K562 (cell line): ENCODE results near the gene NRM. TPM values are rescaled to one million over a fixed set of nuclear protein-coding genes. Genes with fewer than 3 reads are reported as not detected.

Experiments used
- HEY1 ChIP-seq: fragments of 250-450 bp; sonication (Bioruptor Pico); IDR thresholded peaks from 2 replicates; pipeline ENCODE4 v1.5.0; 2020; ENCODE audit warnings: mild to moderate bottlenecking, moderate library complexity, borderline replicate concordance
- SIN3A ChIP-seq, 2 experiments: fragments of 150-350 bp in 1 of 2; IDR thresholded peaks; 2 replicates each; pipeline ENCODE4 v1.6.1; 2011 to 2016; ENCODE audit warnings: borderline replicate concordance in 2 of 2, low read depth in 2 of 2, low read length in 2 of 2, mild to moderate bottlenecking in 2 of 2, moderate library complexity in 2 of 2; ENCODE audit not compliant: control insufficient read depth in 1 of 2
- polyA plus RNA-seq, 8 experiments: library from polyadenylated mRNA; depleted of rRNA in 4 of 8; stranded (reverse) in 5 of 8; unstranded in 3 of 8; fragments of >200 nt; fragmentation: Nextera tagmentation in 2 of 8; fragmentation: Illumina TruSeq in 1 of 8; extraction: Ambion mirVana in 2 of 8; extraction: Trizol in 1 of 8; gene quantifications; 2 replicates each; pipeline versions ENCODE4 v1.2.1 to v1.2.3, GENCODE V29; 2011 to 2014; ENCODE audit warnings: inconsistent platforms in 1 of 8, missing spikeins in 1 of 8
- total RNA-seq, 7 experiments: library from RNA; depleted of rRNA in 6 of 7; stranded (reverse); fragments of >200 nt in 6 of 7; fragmentation: Illumina TruSeq in 2 of 7; extraction: Trizol in 2 of 7; gene quantifications; 2 replicates each; pipeline versions ENCODE4 v1.2.1 to v1.2.3, GENCODE V29; 2011 to 2021; ENCODE audit warnings: low replicate concordance in 1 of 7
- TF ChIP-seq, protein P1 (sequence below): fragments of 450-650 bp; IDR thresholded peaks from 2 replicates; pipeline ENCODE4 v1.6.1; 2016; ENCODE audit warnings: mild to moderate bottlenecking, moderate library complexity
- TF ChIP-seq, protein P2 (sequence below): fragments of 250-450 bp; sonication (Bioruptor Pico); IDR thresholded peaks from 2 replicates; pipeline ENCODE4 v1.5.0; 2021; ENCODE audit warnings: mild to moderate bottlenecking, borderline replicate concordance
- TF ChIP-seq, protein P3 (sequence below): IDR thresholded peaks from 2 replicates; pipeline ENCODE4 v1.6.1; 2016; ENCODE audit warnings: missing genetic modification characterization, missing compliant biosample characterization

The NRM gene
- total and polyA plus RNA-seq, 9 of the 15 experiments (the other 6 are each of a cell fraction or from before 2014, with no cell fraction given) = 9.7 to 58.2 (median 18.1) TPM

DNA sequence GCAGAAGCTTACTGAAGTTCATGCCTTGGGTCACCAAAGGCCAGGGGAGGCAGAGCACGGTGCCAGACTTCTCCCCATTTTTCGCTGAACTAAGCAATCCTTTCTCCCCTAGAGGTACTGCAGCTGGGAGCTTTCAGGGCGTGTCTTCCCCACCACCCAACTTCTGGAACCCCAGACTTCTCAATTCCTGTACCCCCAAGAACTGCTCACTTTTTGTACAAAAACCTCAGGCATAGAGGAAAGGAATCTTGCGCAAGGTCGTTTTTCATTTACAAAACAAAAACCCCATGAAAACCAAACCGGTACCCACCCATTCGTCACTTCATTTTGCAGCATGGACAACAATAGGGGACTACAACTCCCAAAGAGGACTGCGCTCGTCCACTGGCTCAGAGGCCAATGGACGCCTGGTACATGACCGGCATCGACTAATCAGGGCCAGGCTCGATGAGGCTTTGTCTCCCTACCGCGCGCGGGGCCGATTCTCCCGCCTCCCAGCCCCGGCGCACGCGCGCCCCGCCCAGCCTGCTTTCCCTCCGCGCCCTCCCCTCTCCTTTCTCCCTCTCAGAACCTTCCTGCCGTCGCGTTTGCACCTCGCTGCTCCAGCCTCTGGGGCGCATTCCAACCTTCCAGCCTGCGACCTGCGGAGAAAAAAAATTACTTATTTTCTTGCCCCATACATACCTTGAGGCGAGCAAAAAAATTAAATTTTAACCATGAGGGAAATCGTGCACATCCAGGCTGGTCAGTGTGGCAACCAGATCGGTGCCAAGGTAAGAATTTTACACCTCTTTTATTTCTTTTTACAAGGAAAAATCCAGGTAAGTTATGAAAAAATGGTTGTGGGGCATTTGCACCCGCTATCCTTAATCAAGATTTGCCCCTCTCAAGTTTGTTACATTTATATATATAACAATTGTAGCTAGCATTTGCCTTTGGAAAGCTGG lies 29.3 kb upstream of the NRM start, which contains the start of gene TUBB (continued):
- TF ChIP-seq, protein P1, sequence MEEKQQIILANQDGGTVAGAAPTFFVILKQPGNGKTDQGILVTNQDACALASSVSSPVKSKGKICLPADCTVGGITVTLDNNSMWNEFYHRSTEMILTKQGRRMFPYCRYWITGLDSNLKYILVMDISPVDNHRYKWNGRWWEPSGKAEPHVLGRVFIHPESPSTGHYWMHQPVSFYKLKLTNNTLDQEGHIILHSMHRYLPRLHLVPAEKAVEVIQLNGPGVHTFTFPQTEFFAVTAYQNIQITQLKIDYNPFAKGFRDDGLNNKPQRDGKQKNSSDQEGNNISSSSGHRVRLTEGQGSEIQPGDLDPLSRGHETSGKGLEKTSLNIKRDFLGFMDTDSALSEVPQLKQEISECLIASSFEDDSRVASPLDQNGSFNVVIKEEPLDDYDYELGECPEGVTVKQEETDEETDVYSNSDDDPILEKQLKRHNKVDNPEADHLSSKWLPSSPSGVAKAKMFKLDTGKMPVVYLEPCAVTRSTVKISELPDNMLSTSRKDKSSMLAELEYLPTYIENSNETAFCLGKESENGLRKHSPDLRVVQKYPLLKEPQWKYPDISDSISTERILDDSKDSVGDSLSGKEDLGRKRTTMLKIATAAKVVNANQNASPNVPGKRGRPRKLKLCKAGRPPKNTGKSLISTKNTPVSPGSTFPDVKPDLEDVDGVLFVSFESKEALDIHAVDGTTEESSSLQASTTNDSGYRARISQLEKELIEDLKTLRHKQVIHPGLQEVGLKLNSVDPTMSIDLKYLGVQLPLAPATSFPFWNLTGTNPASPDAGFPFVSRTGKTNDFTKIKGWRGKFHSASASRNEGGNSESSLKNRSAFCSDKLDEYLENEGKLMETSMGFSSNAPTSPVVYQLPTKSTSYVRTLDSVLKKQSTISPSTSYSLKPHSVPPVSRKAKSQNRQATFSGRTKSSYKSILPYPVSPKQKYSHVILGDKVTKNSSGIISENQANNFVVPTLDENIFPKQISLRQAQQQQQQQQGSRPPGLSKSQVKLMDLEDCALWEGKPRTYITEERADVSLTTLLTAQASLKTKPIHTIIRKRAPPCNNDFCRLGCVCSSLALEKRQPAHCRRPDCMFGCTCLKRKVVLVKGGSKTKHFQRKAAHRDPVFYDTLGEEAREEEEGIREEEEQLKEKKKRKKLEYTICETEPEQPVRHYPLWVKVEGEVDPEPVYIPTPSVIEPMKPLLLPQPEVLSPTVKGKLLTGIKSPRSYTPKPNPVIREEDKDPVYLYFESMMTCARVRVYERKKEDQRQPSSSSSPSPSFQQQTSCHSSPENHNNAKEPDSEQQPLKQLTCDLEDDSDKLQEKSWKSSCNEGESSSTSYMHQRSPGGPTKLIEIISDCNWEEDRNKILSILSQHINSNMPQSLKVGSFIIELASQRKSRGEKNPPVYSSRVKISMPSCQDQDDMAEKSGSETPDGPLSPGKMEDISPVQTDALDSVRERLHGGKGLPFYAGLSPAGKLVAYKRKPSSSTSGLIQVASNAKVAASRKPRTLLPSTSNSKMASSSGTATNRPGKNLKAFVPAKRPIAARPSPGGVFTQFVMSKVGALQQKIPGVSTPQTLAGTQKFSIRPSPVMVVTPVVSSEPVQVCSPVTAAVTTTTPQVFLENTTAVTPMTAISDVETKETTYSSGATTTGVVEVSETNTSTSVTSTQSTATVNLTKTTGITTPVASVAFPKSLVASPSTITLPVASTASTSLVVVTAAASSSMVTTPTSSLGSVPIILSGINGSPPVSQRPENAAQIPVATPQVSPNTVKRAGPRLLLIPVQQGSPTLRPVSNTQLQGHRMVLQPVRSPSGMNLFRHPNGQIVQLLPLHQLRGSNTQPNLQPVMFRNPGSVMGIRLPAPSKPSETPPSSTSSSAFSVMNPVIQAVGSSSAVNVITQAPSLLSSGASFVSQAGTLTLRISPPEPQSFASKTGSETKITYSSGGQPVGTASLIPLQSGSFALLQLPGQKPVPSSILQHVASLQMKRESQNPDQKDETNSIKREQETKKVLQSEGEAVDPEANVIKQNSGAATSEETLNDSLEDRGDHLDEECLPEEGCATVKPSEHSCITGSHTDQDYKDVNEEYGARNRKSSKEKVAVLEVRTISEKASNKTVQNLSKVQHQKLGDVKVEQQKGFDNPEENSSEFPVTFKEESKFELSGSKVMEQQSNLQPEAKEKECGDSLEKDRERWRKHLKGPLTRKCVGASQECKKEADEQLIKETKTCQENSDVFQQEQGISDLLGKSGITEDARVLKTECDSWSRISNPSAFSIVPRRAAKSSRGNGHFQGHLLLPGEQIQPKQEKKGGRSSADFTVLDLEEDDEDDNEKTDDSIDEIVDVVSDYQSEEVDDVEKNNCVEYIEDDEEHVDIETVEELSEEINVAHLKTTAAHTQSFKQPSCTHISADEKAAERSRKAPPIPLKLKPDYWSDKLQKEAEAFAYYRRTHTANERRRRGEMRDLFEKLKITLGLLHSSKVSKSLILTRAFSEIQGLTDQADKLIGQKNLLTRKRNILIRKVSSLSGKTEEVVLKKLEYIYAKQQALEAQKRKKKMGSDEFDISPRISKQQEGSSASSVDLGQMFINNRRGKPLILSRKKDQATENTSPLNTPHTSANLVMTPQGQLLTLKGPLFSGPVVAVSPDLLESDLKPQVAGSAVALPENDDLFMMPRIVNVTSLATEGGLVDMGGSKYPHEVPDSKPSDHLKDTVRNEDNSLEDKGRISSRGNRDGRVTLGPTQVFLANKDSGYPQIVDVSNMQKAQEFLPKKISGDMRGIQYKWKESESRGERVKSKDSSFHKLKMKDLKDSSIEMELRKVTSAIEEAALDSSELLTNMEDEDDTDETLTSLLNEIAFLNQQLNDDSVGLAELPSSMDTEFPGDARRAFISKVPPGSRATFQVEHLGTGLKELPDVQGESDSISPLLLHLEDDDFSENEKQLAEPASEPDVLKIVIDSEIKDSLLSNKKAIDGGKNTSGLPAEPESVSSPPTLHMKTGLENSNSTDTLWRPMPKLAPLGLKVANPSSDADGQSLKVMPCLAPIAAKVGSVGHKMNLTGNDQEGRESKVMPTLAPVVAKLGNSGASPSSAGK = no peak; the same call in 1 of the 2 replicates
- TF ChIP-seq HEY1 (CRISPR knock-in tag) (peak; percentile 54; the same call in 1 of the 2 replicates), SIN3A (IDR thresholded peaks at IDR 0.05; ENCODE audit: borderline replicate concordance in 2 of 2, control insufficient read depth in 1 of 2, low read depth in 2 of 2, low read length in 2 of 2) (peak; percentile 75 to 95; a peak in 2 of 4 replicates)
- TF ChIP-seq, protein P2, sequence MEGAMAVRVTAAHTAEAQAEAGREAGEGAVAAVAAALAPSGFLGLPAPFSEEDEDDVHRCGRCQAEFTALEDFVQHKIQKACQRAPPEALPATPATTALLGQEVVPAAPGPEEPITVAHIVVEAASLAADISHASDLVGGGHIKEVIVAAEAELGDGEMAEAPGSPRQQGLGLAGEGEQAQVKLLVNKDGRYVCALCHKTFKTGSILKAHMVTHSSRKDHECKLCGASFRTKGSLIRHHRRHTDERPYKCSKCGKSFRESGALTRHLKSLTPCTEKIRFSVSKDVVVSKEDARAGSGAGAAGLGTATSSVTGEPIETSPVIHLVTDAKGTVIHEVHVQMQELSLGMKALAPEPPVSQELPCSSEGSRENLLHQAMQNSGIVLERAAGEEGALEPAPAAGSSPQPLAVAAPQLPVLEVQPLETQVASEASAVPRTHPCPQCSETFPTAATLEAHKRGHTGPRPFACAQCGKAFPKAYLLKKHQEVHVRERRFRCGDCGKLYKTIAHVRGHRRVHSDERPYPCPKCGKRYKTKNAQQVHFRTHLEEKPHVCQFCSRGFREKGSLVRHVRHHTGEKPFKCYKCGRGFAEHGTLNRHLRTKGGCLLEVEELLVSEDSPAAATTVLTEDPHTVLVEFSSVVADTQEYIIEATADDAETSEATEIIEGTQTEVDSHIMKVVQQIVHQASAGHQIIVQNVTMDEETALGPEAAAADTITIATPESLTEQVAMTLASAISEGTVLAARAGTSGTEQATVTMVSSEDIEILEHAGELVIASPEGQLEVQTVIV (CRISPR knock-in tag) = peak; percentile 85
- TF ChIP-seq, protein P3, sequence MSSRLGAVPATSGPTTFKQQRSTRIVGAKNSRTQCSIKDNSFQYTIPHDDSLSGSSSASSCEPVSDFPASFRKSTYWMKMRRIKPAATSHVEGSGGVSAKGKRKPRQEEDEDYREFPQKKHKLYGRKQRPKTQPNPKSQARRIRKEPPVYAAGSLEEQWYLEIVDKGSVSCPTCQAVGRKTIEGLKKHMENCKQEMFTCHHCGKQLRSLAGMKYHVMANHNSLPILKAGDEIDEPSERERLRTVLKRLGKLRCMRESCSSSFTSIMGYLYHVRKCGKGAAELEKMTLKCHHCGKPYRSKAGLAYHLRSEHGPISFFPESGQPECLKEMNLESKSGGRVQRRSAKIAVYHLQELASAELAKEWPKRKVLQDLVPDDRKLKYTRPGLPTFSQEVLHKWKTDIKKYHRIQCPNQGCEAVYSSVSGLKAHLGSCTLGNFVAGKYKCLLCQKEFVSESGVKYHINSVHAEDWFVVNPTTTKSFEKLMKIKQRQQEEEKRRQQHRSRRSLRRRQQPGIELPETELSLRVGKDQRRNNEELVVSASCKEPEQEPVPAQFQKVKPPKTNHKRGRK = no peak
